ENCODE data around the gene IGSF6. TPM values are rescaled to one million over a fixed set of nuclear protein-coding genes. Genes with fewer than 3 reads are reported as not detected.

Gene IGSF6
- total and polyA plus RNA-seq, 2 of the 13 experiments (the other 11 are each of a cell fraction or from before 2014, with no cell fraction given) = not detected

- in situ Hi-C loops (cut with HindIII; ENCODE audit: extremely low pct_ligation_motif_present, low pct_unique_long_range_greater_than_20kb) = no loop called here
- no TSS peak for BruUV-seq (replicated peaks)
- Histone ChIP-seq H3K36me3 (replicated peaks in 1 of 2; ENCODE audit: control insufficient read depth in 1 of 2, insufficient read depth in 2 of 2, low read length in 2 of 2) (peaks cover 9 to 29% of the 10 kb centered on the region in 2 experiments), H3K27ac (ENCODE audit: extremely low read length, insufficient read depth, low read length) (no peak overlapping the region), H3K4me2 (ENCODE audit: low read depth, low read length) (no peak overlapping the region), H3K9ac (ENCODE audit: insufficient read depth, low read depth, low read length) (no peak overlapping the region), H2AFZ (ENCODE audit: low read length) (no peak overlapping the region), H3K9me3 (ENCODE audit: low read length) (no peaks in the 10 kb centered on the region), H4K20me1 (ENCODE audit: insufficient read depth, low read length) (no peaks in the 10 kb centered on the region), H3K4me1 (ENCODE audit: insufficient read depth, low read length) (no peaks in the 10 kb centered on the region), H3K4me3 (replicated peaks in 1 of 3; ENCODE audit: insufficient read depth in 1 of 3, low read depth in 2 of 3, low read length in 3 of 3) (no peak overlapping the region), H3K27me3 (ENCODE audit: control insufficient read depth in 1 of 2, insufficient read depth in 2 of 2, low read length in 2 of 2) (no peaks in the 10 kb centered on the region), H3K79me2 (ENCODE audit: insufficient read depth, low read length) (no peaks in the 10 kb centered on the region)
- FAIRE-seq (no peak), ATAC-seq (no peak), DNase-seq (ENCODE audit: low spot score) (no peak)
- ChIA-PET POLR2A (no interaction called here), CTCF (ENCODE audit: low intra/inter-chr PET ratio, low total read pairs) (no interaction called here)
- 100% methylated on average over 1 of the region's 1 CpG for WGBS (ENCODE audit: low lambda C conversion rate)
- intact Hi-C loops (cut with micrococcal nuclease; ENCODE audit: unreplicated experiment) = no loop called here
- TF ChIP-seq ATF3 (CRISPR knock-in tag; IDR thresholded peaks at IDR 0.05) = no peak
- no peak for TF ChIP-seq ZNF557 (CRISPR knock-in tag; IDR thresholded peaks at IDR 0.05)
- no peak for TF ChIP-seq TRAFD1 (CRISPR knock-in tag; IDR thresholded peaks at IDR 0.05; ENCODE audit: borderline replicate concordance)
- TF ChIP-seq MAFG (CRISPR knock-in tag; IDR thresholded peaks at IDR 0.05) = no peak
- TF ChIP-seq MAFK (conservative IDR thresholded peaks at IDR 0.05 in 1 of 2, IDR thresholded peaks at IDR 0.05 in 1 of 2; ENCODE audit: low read length in 2 of 2) = no peak
- TF ChIP-seq ATRX (CRISPR knock-in tag; IDR thresholded peaks at IDR 0.05; ENCODE audit: borderline replicate concordance) = no peak
- TF ChIP-seq ZNF609 (CRISPR knock-in tag; IDR thresholded peaks at IDR 0.05; ENCODE audit: borderline replicate concordance) = no peak
- no peak for TF ChIP-seq SRSF9 (IDR thresholded peaks at IDR 0.05; ENCODE audit: borderline replicate concordance, insufficient read depth, low read depth, low read length, poor library complexity, severe bottlenecking)
- no peak for TF ChIP-seq CCDC6 (CRISPR knock-in tag; IDR thresholded peaks at IDR 0.05)
- TF ChIP-seq HMG20A (CRISPR knock-in tag; IDR thresholded peaks at IDR 0.05; ENCODE audit: borderline replicate concordance) = no peak
- TF ChIP-seq, protein P1, sequence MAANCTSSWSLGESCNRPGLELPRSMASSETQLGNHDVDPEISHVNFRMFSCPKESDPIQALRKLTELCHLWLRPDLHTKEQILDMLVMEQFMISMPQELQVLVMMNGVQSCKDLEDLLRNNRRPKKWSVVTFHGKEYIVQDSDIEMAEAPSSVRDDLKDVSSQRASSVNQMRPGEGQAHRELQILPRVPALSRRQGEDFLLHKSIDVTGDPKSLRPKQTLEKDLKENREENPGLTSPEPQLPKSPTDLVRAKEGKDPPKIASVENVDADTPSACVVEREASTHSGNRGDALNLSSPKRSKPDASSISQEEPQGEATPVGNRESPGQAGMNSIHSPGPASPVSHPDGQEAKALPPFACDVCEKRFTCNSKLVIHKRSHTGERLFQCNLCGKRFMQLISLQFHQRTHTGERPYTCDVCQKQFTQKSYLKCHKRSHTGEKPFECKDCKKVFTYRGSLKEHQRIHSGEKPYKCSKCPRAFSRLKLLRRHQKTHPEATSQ (CRISPR knock-in tag; IDR thresholded peaks at IDR 0.05; ENCODE audit: borderline replicate concordance) = no peak
- no peak for TF ChIP-seq ZNF580 (CRISPR knock-in tag; IDR thresholded peaks at IDR 0.05; ENCODE audit: borderline replicate concordance, low read depth)
- TF ChIP-seq CSRNP1 (CRISPR knock-in tag; IDR thresholded peaks at IDR 0.05) = no peak
- no peak for TF ChIP-seq MTA3 (CRISPR knock-in tag; IDR thresholded peaks at IDR 0.05)
These were observed 2.1 kb upstream of the IGSF6 start for GRCh38 chr16:21654466-21654865.
